NOMO-1 (cell line): ENCODE measurements around the gene GUCY2C.

Source experiments
- DNase-seq, 2 experiments: peaks; one replicate each; lab custom pipeline; 2025; ENCODE audit not compliant: unreplicated experiment in 2 of 2; lab: John Stamatoyannopoulos, UW

The GUCY2C gene

DNA sequence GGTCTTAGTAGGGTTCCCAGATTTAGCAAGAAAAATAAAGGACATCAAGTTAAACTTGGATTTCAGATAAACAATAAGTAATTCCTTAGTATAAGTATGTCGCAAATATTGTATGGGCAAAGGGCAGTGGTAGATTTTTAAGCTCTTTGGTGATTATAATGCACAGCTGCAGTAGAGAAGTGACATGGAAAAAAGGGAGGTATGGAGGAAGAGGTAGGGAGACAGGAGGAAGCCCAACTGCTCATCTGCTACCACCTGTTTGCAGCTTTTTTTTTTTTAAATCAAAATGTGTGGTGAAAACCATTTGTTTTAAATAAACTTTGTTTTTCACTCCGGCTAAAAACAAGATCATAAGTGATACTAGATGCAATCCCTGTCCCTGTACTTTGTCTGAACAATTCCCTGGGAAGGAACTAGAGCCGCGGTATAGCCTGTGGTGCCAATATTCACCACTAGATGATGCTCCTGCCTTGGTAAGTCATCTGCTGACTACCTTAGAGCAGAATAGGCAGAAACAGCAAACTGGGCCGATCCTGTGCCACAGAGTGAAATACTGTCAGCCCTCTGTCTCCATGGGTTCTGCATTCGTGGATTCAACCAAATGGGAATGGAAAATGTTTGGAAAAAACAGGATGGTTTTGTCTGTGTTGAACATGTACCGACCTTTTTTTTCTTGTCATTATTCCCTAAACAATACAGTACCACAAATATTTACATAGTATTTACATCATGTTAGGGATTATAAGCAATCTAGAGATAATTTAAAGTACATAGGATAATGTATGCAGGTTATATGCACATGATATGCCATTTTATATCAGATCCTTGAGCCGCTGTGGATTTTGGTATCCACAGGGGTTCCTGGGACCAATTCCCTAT is 66.3 kb downstream of the GUCY2C start:
- DNase-seq: peak; percentile 16 to 61

DNA sequence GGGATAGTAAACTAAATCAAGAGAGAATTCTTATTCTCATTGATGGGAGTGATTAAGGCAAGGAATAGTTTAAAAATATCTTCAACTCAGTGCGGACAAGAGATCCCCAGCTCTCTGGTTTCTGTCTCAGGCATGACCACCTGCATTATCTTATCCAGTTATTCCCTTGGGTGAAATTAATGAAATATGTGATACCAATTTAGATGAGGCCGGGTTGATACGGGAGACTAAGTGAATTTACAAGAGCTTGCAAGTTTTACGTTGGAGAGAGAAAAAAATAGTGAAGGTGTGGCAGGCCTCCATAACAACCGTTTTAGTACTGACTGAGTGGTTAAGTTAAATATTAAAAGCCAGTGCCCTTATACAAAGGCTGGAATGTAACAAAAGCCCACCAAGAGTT is 67.6 kb downstream of the GUCY2C start:
- no peak for DNase-seq

DNA sequence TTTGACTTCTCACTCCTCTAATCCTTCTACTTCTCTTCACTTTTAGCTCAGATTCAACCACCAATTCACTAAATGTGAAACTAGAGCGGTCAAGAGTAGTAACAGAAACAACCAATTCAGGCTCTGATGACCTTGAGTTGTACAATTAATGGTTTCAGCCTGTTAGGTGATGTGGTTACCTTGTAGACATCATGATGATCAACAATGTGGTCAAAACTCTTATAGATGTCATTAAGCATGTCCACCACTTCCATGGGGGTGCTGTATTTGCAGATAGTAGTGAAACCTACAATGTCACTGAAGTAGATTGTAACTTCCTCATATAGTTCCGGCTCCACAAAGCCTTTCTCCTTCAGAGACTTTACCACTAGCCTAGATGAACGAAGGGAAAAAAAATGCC is 74.6 kb downstream of the GUCY2C start:
- peak; percentile 57 to 90 for DNase-seq

DNA sequence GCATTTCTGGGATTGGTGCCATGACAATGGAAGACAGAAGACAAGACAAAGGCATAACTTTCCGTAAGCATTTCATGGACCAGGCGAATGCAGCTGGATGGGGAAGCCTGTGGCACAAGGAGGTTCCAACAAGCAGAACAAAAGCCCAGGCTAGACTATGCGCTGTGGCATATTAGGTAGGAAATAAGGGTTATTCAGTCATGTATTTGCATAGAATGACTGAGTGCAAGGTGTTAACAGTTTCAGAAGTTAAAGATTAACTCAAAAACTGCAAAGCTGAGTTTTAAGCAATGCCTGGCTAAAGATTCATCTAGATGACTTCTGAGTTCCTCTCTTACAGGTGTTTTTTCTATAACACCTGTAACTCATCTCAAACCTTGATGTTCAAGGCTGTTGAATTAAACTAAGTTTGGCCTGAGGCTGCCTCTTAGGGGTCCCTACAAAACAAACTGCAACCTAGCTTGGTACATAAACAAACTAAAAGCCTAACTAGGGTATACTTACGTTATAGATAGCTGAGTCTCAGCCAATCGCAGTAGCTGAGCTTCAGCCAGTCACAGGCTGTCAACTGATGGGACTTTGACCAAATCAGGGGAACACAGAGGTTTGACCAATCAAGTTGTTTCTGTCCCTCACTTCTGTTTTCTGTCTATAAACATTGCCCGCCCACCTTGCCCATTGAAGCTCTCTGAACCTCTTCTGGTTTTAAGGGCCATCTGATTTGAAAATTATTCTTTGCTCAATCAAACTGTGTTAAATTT is 76.5 kb downstream of the GUCY2C start:
- no peak for DNase-seq

DNA sequence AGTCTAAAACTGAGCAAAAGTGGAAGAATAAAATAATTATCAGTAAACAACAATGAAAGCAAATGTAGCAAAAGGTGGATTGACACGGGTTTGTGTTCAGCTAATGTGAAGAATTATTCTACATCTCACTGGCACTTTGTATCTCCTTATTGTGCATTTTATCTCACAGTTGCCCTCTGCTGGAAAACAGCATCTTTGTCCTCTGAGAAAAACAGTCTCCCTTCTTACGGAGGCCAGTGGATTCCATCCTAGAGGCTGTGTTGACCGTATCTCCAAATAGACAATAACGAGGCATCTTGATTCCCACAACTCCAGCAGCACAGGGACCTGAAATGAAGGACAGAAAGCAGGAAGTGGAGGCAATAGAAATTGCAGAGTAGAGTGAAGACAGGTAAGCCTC is 77.4 kb downstream of the GUCY2C start:
- peak in 1 of 2 experiments; percentile 11 for DNase-seq

DNA sequence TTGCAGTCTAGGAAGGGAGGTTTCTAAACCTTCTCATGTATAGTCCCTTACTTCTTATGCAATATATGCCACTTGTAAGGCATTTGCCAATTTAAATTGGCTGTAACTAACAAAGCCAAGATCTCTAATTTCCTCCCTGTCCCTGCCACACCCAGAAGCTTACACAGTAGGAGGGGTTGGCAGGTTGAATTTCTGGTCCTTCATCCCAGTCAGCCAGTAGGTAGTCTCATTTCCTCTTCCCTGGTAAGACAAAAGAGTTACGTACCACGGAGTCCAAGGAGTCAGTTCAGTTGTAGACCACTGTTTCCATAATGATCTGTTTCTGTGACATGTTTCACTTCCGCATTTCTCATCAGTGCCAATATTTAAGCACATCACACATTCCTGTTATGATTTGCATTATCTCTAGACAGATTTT is 81.7 kb downstream of the GUCY2C start:
- DNase-seq: peak; percentile 90 to 99

DNA sequence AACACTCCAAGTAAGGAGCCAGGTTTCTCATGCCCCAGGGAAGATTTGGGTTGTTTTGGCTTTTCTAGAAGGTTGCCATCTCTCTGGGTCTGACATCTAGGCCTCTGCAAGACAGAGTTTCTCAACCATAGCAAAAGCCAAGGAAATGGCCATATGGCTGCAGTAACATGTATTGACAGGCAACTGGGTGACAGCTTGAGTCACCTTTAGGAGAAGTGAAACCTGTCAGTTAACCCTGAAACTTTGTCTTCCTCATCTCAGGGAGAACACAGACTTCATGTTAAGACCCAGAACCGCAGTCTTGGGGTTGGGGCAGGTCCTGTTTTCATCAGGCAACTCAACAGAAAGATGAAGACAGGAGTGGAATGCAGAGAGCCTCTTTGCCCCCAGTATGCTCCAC is 82.7 kb downstream of the GUCY2C start:
- DNase-seq: peak; percentile 79 to 94

DNA sequence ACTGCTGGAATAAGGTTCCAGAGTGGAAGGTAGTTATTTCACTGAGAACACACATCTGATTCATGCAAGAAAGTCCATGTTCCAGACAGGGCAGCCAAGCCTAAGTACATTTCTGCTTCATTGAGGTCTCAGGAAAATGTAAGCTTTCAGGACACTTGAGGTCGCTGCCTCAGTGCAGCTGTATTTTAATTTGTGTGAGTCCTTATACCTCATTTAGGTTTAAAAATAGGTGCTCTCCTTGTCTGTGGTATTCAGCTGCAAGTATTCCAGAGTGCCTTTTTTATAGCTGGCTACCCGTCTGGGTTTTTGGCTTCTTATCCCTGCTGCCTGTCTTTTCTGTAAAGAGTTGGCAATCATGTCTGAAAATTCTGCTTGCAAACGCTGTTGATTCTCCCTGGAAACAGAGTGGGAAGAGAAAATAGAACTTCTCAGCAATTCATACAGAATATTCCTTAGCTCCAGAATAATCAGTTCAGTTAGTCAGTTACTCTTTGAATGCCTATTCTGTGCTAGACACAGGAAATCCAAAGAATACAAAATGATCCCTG is 83.4 kb downstream of the GUCY2C start:
- DNase-seq: no peak

DNA sequence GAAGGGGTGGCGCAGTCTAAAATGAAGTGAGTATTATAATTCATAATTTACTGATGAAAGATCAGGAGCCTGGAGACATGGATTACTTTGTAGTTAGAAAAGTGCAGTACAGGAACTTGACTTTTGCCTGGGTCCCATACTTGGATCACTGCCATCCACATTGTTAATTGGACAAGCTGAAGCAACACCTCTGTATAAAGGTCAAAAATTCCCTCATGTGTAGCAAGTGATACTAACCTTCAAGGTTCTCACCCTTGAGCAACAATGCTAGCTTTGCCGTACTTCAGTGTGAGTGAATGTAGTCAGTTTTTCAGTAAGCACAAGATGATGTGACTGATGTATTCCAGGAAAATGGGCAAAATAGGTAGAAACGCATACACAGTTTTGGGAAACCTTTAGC is 84.1 kb downstream of the GUCY2C start:
- DNase-seq: no peak

DNA sequence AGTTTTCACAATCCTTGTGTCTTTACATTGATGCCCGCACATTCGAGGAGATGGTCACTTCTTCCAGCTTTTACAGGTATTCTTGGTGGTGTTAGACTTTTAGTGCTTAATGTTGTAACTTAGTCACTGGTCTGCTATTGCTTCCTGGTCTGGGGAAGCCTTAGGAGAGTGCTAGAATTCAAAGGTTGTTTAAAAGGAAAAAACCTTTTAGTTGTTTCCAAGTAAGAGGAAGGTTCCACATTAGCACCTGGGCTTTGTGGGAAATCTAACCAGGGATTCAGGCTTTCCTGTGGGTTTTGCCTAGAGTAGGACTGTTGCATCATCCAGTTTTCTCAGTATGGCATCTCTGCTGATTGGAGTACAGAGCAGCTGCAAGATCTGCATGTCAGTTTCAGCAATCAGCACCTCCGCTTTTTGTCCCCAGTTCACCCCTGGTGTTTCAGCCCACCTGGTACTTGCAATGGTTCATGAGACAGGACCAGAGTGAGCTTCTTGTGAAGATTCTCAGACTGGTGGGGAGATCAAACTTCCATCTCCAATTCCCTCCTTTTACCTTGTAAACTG is 84.7 kb downstream of the GUCY2C start:
- no peak for DNase-seq

DNA sequence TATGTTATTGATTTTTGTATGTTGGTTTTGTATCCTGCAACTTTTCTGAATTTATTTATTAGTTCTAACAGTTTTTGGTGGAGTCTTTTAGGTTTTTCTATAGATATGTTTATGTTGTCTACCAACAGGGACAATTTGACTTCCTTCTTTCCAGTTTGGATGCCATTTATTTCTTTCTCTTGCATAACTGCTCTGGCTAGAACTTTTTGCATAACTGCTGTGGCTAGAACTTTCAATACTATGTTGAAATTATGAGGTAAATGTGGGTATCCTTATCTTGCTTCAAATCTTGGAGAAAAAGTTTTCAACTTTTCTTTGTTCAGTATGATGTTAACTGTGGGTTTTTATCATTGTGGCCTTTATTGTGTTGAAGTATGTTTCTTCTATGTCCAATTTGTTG is 88.8 kb downstream of the GUCY2C start:
- DNase-seq: peak; percentile 80 to 88

DNA sequence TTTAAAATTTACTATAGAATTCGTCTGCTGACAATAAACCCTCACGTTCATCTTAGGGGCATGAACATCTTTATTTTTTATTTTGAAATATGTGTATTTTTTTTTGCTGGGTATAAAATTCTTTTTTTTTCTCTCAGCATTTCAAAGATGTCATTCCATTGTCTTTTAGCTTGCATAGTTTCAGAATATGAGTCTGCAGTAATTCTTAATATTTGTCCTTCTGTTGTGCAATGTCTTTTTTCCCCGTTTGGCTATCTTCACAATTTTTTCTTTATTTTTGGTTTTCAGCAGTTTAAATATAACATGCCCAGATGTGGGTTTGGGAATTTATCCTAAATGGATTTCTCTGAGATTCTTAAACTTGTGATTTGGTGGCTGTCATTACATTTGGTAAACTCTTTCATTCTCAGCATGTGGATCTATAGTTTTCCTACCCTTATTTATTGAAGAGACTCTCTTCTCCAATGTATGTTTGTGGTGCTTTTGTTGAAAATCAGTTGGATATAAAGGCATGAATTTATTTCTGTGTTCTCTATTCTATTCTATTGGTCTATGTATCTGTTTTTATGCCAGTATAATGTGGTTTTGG is 90.9 kb downstream of the GUCY2C start:
- DNase-seq: peak in 1 of 2 experiments; percentile 47

DNA sequence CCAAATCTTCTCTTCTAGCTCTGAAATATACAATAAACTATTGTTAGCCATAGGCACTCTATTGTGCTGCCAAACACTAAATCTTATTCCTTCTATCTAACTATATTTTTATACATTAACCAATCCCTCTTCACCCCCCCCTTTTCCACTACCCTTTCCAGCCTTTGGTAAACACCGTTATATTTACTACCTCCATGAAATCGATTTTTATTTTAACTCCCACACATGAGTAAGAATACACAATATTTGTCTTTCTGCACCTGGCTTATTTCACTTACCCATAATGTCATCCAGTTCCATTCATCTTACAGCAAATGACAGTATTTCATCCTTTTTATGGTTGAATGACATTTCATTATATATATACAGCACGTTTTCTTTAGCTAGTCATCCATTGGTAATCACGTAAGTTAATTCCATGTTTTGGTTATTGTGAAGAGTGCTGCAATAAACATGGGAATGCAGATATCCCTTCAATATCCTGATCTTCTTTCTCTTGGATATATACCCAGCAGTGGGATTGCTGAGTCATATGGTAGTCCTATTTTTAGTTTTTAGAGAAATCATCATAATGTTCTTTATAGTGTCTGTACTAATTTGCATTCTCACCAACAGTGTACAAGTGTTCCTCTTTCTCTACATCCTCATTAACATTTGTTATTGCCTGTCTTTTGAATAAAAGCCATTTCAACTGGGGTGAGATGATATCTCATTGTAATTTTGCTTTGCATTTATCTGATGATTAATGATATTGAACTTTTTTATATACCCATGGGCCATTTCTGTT is 94.5 kb downstream of the GUCY2C start:
- no peak for DNase-seq

DNA sequence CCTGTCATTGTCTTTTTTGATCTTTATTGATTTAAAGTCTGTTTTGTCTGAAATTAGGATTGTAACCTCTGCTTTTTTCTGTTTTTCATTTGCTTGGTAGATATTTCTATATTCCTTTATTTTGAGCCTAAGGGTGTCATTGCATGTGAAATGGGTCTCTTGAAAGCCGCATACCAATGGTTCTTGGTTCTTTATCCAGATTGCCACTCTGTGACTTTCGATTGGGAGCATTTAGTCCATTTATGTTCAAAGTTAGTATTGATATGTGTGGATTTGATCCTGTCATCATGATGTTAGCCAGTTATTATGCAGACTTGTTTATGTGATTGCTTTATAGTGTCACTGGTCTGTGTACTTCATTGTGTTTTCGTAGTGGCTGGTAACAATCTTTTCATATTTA is 98.9 kb downstream of the GUCY2C start:
- DNase-seq: no peak

DNA sequence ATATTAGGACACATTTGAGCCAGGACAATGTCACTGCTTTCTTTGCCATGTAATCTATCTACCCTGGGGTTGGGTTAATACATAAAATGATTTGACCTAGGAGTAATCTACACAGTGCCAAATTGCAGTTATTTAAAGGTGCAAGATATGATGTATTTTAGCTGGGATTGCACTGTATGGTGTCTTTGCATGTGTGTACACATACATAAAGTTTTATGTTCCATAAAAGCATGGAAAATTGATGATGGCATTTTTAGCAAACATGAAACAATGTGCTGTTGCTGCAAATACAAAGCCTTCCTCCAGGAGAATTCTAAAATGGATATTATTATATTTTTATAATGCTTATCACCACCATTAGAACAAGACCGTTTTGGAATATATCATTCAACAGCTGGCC is 104.7 kb downstream of the GUCY2C start:
- no peak for DNase-seq

DNA sequence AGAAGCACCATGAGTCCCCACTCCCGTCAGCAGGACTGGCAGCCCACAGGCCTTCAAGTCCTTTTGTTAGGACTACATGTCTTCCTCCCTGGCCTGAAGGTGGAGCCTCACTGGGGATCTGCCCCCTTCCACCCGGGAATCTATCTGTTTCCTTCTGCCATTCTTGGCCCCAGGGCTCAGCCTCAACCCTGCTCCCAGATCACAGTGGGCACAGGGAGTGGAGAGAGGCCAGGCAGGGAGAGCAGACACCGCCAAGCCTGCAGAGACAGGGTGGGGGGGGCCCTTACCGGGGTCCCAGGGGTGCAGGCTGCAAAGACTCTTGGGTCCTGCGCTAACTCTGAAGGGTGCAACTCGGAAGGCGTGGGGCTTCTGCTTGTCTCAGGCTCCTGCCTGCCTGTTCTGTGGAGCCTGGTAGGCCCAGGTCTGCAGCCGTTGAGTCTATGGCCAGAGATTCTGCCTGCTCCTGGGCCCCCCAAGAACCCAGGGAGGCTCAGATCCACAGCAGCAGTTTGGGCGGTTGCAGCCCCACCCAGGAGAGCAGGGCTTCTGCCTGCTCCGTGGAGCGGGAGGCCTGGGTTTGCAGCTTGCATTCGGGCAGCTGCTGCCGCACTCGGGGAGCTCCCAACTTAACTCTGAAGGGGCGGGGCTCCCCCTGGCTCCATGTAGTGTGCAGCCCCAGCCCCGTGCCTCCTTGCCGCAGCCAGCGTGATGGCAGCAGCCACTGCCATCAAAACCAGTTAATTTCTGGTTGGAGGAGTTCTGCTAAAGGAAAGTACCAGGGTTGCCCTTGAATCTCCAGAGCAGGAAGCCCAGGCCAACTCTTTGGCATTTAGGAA is 107.0 kb downstream of the GUCY2C start:
- no peak for DNase-seq

DNA sequence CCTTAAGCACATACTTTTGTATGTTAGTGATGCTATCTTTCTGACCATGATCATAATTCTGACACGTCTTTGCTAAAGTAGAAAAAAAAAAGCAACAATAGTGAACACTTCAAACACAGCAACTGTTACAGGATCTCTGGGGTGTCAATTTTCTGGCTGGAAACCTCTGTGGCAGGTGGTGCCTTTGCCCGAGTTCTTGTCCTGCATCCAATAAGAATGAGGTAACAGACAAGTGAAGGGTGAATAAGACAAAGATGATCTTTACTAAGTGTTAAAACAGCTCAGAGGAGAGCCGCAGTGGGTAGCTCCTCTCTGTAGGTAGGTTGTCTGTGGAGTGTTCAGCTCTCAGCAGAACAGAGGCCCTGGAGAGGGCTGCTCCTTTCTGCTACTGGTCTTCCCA is 107.8 kb downstream of the GUCY2C start:
- no peak for DNase-seq

DNA sequence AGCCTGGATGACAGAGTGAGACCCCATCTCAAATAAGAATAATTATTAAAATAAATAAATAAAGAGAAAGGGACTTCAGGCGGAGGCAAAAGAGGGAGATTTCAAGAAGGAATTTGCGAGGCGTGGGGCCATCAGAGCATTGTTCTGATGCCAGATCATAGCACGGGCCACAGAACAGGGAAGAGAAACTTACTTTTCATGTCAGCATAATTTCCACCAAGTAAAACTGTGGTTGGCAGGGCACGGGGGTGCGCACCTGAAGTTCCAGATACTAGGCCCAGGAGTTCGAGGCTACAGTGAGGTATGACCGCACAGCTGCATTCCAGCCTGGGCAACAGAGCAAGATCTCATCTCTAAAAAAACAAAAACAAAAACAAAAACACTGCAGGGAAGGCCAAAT is 117.8 kb downstream of the GUCY2C start:
- DNase-seq: peak in 1 of 2 experiments; percentile 32

DNA sequence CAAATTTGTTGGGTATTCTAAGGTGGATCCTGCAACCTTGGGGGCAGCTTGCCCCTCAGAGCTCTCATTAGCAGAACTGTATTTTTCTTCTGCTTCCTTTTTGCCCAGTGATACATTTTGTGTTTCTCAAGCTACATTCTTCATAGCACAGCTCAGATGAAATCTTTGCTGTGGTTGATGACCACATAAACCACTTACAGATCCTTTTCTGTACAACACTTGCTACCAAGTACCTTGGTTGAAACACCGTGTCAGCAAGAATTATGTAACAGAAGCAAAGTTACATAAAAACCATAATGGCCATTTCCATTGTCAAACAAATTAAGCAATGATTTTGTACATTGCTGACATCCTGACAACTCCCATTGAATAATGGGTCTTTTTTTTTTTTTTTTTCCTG is 119.1 kb downstream of the GUCY2C start:
- peak; percentile 68 to 97 for DNase-seq
